Progenitor cell of endocrine pancreas (in vitro differentiated cells): ENCODE measurements around the gene DVL1. TPM values are rescaled to one million over a fixed set of nuclear protein-coding genes. Genes with fewer than 3 reads are reported as not detected.
"Not testable (repeated sequence)": the region's sequence is repeated elsewhere in the genome, so short reads cannot be mapped to it uniquely, and the experiment has no call there.

ENCODE experiments used
- DNase-seq: peaks from one replicate; pipeline ENCODE4 v3.0.0; 2021; ENCODE audit warnings: low spot score; ENCODE audit not compliant: unreplicated experiment
- H3K27ac Mint-ChIP-seq: 2 replicates; pipeline ENCODE4 v1.8.0; 2021; ENCODE audit warnings: mild to moderate bottlenecking, moderate library complexity, mixed read lengths
- H3K27me3 Mint-ChIP-seq: 2 replicates; pipeline ENCODE4 v1.8.0; 2021; ENCODE audit warnings: mixed read lengths
- H3K36me3 Mint-ChIP-seq: 2 replicates; pipeline ENCODE4 v1.8.0; 2022; ENCODE audit warnings: mixed read lengths; ENCODE audit not compliant: insufficient read depth
- H3K4me1 Mint-ChIP-seq: 2 replicates; pipeline ENCODE4 v1.8.0; 2021; ENCODE audit warnings: low read depth, mixed read lengths
- H3K4me3 Mint-ChIP-seq: 2 replicates; pipeline ENCODE4 v1.8.0; 2021; ENCODE audit warnings: low read depth, mild to moderate bottlenecking, moderate library complexity, mixed read lengths
- H3K9me3 Mint-ChIP-seq: 2 replicates; pipeline ENCODE4 v1.8.0; 2021; ENCODE audit warnings: low read depth, mixed read lengths
- CTCF ChIP-seq: fragments of 200-600 bp; sonication (generic); IDR thresholded peaks from one replicate; pipeline ENCODE4 v1.5.0; 2021; ENCODE audit warnings: antibody characterized with exemption, mild to moderate bottlenecking; ENCODE audit not compliant: unreplicated experiment
- total RNA-seq: library from RNA; stranded (reverse); gene quantifications from 2 replicates; pipeline ENCODE4 v1.2.1, GENCODE V29; 2021

Gene DVL1
- total RNA-seq, 1 donor from 2014 or later, result 60.1 TPM

- Mint-ChIP-seq H3K36me3 (peaks cover 3% of the 10 kb centered on the region), H3K9me3 (no peaks in the 10 kb centered on the region), H3K27ac (no peak overlapping the region), H3K4me1 (peaks cover 4% of the 10 kb centered on the region), H3K27me3 (no peaks in the 10 kb centered on the region), H3K4me3 (no peak overlapping the region)
- DNase-seq, result no peak
- TF ChIP-seq CTCF, result no peak
These were observed 31.8 kb downstream of the DVL1 start for GRCh38 chr1:1317420-1317819.

GRCh38 chr1:1316199-1316598, 33.0 kb downstream of the DVL1 start:
- not testable (repeated sequence) for DNase-seq, H3K9me3 Mint-ChIP-seq, H3K4me3 Mint-ChIP-seq, H3K4me1 Mint-ChIP-seq, H3K36me3 Mint-ChIP-seq, H3K27me3 Mint-ChIP-seq
- H3K27ac Mint-ChIP-seq, result peak overlapping the region; percentile 37

- H3K4me1 Mint-ChIP-seq, result peaks cover 1% of the 10 kb centered on the region
- H3K4me3 Mint-ChIP-seq, result no peak overlapping the region
- TF ChIP-seq CTCF, result no peak
- no peaks in the 10 kb centered on the region for H3K27me3 Mint-ChIP-seq
- peak overlapping the region; percentile 19 for H3K27ac Mint-ChIP-seq
- H3K36me3 Mint-ChIP-seq, result peaks cover 3% of the 10 kb centered on the region
- no peaks in the 10 kb centered on the region for H3K9me3 Mint-ChIP-seq
- no peak for DNase-seq
These were observed 33.7 kb downstream of the DVL1 start for GRCh38 chr1:1315435-1315954.

- no peak for TF ChIP-seq CTCF
- Mint-ChIP-seq H3K4me3 (no peak overlapping the region), H3K4me1 (peaks cover 1% of the 10 kb centered on the region), H3K9me3 (no peaks in the 10 kb centered on the region), H3K27me3 (no peaks in the 10 kb centered on the region), H3K27ac (no peak overlapping the region), H3K36me3 (peaks cover 3% of the 10 kb centered on the region)
- no peak for DNase-seq
These were observed 34.4 kb downstream of the DVL1 start for GRCh38 chr1:1314678-1315335.

GRCh38 chr1:1314237-1314586, 35.0 kb downstream of the DVL1 start:
- Mint-ChIP-seq H3K4me3 (no peak overlapping the region), H3K9me3 (no peaks in the 10 kb centered on the region), H3K27ac (no peak overlapping the region), H3K36me3 (peaks cover 3% of the 10 kb centered on the region), H3K4me1 (peaks cover 1% of the 10 kb centered on the region), H3K27me3 (no peaks in the 10 kb centered on the region)
- DNase-seq, result no peak
- no peak for TF ChIP-seq CTCF
